ENCODE measurements around the gene MROH7.

Gene MROH7

DNA sequence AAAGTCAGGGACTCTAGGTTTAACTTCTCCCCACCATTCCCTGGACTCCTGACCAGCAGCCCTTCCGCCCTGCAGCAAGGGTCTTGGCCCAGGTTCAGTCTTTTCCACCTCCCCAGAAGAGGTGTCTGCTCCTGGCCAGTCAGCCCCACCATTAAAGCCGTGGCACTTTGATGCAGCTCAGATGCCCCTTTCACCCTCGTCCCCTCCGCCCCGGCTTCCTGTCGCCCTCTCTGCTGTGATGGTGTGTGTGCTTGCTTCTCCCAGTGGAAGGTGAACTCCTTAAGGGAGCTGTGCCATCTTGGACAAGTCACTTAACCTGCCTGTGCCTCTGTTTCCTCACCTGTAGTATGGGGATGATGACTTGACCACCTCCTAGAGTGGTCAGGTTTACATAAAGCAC is 56.3 kb downstream of the MROH7 start:
- no peak for DNase-seq (ENCODE audit: low read depth in 2 of 2)

GRCh38 chr1:54698346-54698745 is 56.8 kb downstream of the MROH7 start:
- DNase-seq (ENCODE audit: low read depth in 2 of 2) = no peak

DNA sequence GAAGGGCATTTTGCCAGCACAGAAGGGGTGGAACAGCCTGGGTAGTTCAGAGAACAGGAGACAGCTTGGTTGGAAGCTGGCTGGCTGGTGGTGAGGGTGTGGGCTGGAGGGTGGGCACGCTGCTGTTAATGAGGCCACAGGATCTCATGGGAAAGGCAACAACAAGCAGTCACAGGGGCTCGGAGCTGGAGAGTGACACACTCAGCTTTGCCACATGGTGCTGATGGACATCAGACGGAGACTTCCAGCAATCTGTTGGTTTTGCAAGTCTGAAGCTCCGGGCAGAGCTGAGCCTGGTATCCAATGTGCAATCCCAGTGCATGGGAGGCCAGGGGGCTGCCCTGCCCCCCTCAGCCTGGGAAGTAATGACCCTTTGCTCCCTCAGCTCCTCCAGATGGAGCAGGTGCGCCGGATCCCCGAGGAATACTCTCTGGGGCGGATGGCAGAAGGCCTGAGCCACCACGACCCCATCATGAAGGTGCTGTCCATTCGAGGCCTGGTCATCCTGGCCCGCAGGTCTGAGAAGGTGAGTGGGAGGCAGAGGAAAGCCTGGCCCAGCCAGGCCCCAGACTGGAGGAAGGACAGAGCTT is 58.4 kb downstream of the MROH7 start:
- no peak for DNase-seq (ENCODE audit: low read depth in 2 of 2)

- no peak for DNase-seq (ENCODE audit: low read depth in 2 of 2)
Measured at GRCh38 chr1:54701066-54701465, 59.5 kb downstream of the MROH7 start.

- no peak for DNase-seq (ENCODE audit: low read depth in 2 of 2)
Measured at GRCh38 chr1:54701996-54702395, 60.4 kb downstream of the MROH7 start.

DNA sequence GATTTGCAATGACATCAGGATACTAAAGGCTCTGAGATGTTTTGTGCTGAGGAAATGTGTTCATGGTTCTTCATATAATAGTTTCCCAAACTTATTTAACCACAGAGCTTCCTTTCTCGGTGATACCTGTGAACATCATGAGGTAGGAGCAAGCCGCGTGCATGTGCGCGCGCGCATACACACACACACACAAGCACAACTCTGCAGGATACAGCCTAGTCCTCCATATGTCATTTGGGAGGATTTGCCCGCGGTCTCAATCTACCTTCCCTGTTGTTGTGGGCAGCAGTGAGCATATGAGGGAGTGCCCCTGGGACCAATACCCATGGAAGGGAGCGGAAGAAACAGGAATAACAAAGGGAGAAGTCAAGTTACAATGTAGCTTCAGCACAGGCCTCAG is 61.9 kb downstream of the MROH7 start:
- no peak for DNase-seq (ENCODE audit: low read depth in 2 of 2)

GRCh38 chr1:54705153-54705552 is 63.6 kb downstream of the MROH7 start:
- no peak for DNase-seq (ENCODE audit: low read depth in 2 of 2)

DNA sequence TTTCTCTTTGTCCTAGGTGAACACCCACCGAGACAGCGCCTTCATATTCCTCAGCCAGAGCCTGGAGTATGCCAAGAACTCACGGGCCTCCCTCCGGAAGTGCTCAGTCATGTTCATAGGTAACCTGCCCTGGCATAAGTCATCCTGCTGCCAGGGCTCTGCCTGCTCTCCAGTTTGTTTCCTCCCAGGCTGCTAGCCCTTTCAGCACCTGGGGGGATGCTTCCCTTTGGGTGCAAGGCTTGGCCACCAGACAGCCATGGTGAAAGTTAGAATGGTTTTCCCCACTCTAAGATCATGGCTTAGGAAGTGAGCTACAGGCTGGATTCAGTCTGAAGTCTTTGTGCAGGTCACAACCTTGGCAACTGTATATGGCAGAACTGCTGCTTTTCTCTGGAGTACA is 64.8 kb downstream of the MROH7 start:
- no peak for DNase-seq (ENCODE audit: low read depth in 2 of 2)

DNA sequence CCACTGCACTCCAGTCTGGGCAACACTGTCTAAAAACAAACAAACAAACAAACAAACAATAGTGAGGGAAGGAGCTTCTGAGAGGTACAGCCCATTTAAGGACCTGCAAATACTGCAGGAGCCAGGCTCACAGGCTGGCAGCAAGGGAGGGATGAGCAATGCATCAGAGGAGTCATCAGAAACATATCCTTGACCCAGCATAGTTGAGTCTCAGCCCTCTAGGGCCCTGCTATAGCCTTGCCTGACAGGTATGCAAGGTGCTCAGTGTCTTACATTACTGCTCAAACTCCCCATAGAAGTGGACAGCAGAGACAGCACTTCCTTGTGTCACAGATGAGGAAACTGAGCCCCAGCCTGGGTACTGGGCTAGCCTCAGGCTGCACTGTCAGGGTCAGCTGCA is 66.8 kb downstream of the MROH7 start:
- no peak for DNase-seq (ENCODE audit: low read depth in 2 of 2)

DNA sequence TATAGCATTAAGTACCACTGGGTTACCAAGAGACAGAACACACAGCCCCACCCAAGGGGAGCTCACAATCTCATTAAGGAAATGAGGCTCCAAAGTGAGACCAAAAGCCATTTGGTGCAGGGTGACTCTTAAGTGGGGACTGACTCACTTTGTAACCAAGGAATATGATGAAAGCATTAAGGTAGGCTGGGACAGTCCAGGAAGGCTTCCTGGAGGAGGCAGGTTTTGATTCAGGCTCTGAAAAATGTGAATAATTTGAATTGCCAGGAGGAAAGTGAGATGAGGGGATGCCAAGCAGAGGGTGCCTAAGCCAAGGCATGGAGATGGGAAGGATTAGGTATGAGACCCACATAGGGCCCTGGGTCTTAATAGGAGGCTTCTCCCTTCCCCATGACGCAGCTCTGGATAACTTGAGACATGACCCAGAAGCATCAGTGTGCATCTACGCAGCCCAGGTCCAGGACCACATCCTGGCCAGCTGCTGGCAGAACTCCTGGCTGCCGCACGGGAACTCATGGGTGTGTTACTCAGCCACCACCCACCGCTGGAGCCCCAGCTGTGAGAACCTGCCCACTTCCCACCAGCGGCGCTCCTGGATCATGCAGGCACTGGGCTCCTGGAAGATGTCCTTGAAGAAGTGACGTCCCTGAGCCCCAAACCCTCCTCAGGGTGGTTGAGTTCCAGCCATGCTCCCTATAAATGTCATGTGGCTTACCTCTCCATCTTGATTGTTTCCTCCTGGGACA is 68.1 kb downstream of the MROH7 start:
- DNase-seq (ENCODE audit: low read depth in 2 of 2) = no peak

GRCh38 chr1:54710434-54710833 is 68.8 kb downstream of the MROH7 start:
- DNase-seq (ENCODE audit: low read depth in 2 of 2) = no peak

DNA sequence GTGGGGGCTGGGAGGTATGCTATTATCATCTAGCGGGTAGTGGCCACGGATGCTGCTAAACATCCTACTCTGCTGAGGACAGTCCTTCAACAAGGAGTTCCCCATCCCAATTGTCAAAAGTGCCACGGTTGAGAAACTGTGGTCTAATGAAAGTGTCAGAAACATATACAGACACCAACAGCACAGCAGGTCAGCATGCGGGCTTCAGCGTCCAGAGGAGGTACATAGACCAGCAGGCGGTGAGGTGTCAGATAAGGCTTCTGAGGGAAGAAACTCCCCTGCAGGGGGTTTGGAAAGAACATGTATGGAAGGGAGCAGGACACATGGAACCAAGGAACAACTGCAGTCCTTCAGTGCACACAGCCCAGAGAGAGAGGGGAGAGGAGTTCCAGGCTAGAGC is 69.3 kb downstream of the MROH7 start:
- DNase-seq (ENCODE audit: low read depth in 2 of 2) = no peak

GRCh38 chr1:54711536-54711935 is 70.0 kb downstream of the MROH7 start:
- no peak for DNase-seq (ENCODE audit: low read depth in 2 of 2)

GRCh38 chr1:54714881-54715492 is 73.4 kb downstream of the MROH7 start:
- no peak for DNase-seq (ENCODE audit: low read depth in 2 of 2)

GRCh38 chr1:54715493-54716298 is 74.1 kb downstream of the MROH7 start, which contains the start of gene TTC4:
Gene TTC4 (plus strand): TSS chr1:54715861. CDS start chr1:54715909, 48 bp downstream.
- peak; percentile 74 to 76 for DNase-seq (ENCODE audit: low read depth in 2 of 2)

DNA sequence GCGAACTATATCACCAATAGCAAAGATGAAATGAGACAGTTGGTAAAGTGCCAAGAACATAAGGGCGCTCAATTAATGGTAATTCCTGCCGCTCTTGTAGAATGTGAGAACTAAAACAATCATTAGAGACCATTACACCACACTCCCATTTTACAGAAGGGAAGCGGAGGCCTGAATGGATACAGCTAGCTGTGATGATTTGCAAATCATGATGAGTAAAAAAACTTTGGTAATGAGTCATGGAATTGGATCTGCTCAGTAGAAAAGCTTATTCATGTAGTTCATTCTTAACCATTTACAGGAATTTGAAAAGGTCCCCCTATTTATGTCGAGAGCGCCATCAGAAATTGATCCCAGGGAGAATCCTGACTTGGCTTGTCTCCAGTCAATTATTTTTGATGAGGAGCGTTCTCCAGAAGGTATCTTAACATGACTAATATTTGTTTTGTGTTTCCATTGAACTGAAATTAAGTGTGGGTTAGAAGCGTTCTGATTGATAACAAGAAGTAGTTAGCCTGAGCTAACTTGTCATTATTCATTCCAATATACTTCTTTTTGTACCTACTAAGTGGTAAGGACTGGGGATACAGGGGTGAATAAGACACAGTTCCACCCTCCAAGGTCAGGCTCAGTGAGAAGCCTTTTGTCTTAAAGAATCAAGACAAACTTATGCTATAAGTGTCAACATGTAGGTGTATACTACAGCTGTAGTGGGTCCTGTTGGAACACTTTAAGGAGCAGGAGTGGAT is 74.9 kb downstream of the MROH7 start:
- DNase-seq (ENCODE audit: low read depth in 2 of 2) = peak in 1 of 2 experiments; percentile 2

DNA sequence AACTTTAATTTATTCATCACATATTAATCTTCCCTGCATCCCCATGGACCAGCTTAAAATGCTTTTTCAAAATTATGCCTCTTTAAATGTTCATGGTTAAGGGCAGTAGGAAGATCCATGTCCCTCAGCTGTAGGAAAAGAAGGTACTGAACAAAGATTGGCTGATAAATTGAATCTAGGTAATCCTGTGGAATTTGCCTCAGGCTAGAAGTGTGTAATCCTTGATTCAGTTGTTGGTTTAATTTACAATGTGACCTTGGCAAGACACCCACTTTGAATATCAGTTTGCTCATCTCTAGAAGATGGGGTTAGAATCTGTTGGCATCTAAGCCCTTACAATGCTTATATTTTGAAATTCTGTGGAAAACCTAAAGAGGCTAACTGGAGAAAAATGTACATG is 80.1 kb downstream of the MROH7 start:
- DNase-seq (ENCODE audit: low read depth in 2 of 2) = no peak

DNA sequence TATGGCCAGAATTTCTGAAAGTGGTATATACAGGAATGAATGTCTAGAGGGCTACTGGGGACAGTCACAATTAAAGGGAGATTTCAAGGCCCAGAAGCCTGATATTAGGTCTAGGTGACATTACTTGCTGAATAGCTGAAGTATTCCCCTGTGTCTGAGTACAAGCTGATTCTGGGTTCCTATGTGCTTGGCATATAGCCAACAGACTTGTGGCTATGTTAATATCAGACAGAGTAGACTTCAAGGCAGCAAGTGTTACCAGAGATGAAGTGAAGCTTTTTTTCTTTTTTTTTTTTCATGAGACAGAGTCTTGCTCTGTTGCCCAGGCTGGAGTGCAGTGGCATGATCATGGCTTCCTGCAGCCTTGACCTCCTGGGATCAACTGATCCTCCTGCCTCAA is 82.4 kb downstream of the MROH7 start:
- no peak for DNase-seq (ENCODE audit: low read depth in 2 of 2)

GRCh38 chr1:54724771-54725170 is 83.2 kb downstream of the MROH7 start:
- no peak for DNase-seq (ENCODE audit: low read depth in 2 of 2)

DNA sequence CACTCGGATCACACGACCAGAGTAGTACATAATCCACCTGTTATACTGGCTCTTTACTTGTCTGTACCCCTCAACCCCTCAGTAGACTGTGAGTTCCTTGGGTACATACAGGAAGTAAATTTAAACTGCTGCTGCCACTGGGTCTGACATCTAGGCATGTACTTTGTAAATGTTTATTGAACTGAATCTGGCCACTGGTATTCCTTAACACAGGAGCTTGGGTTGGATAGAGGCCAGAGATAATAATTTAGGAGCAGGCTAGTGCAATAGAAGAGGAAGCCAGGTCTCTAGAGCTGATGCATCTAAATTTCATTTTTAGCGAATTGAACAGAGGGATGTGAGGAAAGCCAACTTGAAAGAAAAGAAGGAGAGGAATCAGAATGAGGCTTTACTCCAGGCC is 86.4 kb downstream of the MROH7 start:
- no peak for DNase-seq (ENCODE audit: low read depth in 2 of 2)

GRCh38 chr1:54736685-54737084 is 95.1 kb downstream of the MROH7 start:
- no peak for DNase-seq (ENCODE audit: low read depth in 2 of 2)

DNA sequence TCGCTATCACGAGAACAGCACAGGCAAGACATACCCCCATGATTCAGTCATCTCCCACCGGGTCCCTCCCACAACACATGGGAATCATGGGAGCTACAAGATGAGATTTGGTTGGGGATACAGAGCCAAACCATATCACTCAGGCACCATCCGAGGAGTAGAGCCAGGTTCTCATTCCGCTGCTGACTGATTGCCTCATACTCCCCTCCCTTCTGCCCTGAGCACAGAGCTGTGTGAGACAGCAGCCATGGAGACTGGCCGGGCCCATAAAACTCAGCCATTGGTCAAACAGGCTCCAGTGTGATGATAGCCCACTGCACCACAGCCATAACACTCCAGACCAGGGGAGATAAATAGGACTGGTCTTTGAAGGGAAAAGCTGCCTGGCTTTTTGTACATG is 96.7 kb downstream of the MROH7 start:
- no peak for DNase-seq (ENCODE audit: low read depth in 2 of 2)

Data from stimulated activated CD4-positive, alpha-beta T cell treated with anti-CD3 and anti-CD28 coated beads, Interleukin-12 subunit alpha, Interleukin-12 subunit beta, amount 100 ng/mL, for 24 hours (primary cell).